ENCODE measurements around the gene TRA2A.
A peak's percentile ranks its signal among the peaks of the same experiment; 100 is the strongest.
"Not testable (repeated sequence)": the region's sequence is repeated elsewhere in the genome, so short reads cannot be mapped to it uniquely, and the experiment has no call there.

Gene TRA2A

GRCh38 chr7:23531794-23532489 is at the start of gene TRA2A:
Gene TRA2A, minus strand, starts transcription at chr7:23531981. Its CDS starts 157 bp downstream, at chr7:23531824.
- DNase-seq: peak; percentile 82

- DNase-seq: peak; percentile 46
Measured at GRCh38 chr7:23570592-23571200, 38.9 kb upstream of the TRA2A start.

DNA sequence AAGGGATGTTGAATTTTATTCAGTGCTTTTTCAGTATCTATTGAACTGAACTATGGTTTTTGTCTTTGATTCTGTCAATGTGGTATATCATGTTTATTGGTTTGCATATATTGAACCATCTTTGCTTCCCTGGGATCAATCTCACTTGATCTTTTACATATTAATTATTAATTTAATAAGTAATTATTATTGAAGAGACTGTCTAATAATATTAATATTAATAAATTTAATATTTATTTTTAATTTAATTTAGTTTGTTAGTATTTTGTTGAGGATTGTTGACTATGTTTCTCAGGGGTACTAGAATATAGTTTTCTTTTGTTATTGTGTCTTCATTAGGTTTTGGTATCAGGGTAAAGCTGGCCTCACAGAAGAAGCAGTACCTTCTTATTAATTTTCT is 26.5 kb upstream of the TRA2A start:
- DNase-seq: no peak

DNA sequence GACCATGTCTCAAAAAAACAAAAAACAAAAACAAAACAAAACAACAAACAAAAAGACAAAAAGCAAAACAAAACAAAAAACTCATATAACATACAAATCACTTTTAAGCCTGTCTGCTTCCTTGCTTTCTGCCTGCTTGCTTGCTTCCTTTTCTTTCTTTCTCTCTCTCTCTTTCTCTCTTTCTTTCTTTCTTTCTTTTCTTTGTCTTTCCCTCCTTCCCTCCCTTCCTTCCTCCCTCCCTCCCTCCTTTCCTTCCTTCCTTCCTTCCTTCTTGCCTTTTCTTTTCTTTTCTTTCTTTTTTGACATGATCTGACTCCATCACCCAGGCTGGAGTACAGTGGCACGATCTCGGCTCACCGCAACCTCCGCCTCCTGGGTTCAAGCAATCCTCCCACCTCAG is 15.9 kb upstream of the TRA2A start:
- no peak for DNase-seq

- peak; percentile 83 for DNase-seq
Measured at GRCh38 chr7:23546897-23547572, 15.3 kb upstream of the TRA2A start.

GRCh38 chr7:23545493-23545892 is 13.7 kb upstream of the TRA2A start:
- no peak for DNase-seq

- peak; percentile 7 for DNase-seq
Measured at GRCh38 chr7:23544913-23545354, 13.2 kb upstream of the TRA2A start.

GRCh38 chr7:23542752-23543151 is 11.0 kb upstream of the TRA2A start:
- DNase-seq: no peak

- DNase-seq: no peak
Measured at GRCh38 chr7:23539494-23539907, 7.7 kb upstream of the TRA2A start.

DNA sequence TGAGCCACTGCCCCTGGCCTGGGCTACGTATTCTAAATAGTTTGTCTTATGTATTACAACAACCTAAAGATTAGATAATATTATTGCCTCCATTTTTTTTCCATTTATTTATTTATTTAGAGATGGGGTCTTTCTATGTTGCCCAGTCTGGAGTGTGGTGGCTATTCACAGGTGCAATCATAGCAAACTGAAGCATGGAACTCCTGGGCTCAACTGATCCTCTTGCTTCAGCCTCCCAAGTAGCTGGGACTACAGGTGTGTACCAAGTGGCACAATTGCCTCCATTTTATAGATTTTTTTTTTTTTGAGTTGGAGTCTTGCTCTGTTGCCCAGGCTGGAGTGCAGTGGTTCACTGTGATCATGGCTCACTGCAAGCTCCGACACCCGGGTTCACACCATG is 6.5 kb upstream of the TRA2A start:
- DNase-seq: no peak

DNA sequence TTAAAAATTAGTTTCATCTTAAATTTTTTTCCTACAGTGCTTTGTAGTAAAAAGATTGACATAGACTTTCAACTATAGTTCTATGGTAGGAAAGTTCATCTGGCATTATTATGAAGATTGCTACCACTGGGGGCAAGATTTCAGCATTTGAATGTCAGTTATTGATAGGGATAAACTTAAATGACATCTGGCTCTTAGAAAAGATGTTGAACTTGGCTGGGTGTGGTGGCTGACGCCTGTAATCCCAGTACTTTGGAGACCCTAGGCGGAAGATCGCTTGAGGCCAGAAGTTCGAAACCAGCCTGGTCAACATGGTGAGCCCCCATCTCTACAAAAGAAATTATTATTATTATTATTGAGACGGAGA is 1.4 kb upstream of the TRA2A start:
- no peak for DNase-seq

- DNase-seq: no peak
Measured at GRCh38 chr7:23532490-23533237, 883 bp upstream of the TRA2A start.

- DNase-seq: peak; percentile 47
Measured at GRCh38 chr7:23531050-23531793, 559 bp downstream of the TRA2A start.

DNA sequence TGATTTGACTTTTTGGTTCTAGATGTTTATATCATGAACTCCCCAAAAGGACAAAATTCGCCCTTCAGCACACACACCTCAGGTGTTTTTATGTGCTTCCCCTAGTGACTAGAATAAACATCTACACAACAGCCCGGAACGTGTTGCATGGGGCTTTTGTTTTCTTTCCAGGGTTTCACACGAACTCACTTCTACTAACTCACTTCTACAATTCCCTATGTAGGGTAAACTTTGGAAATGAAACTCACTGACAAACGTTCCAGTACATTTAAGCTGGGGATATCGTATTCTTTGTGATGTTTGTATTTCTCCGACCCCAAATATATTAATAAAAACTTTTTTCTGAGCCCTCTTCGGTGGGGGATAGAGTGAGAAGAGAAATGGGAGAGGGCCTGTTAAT is 1.4 kb downstream of the TRA2A start:
- DNase-seq: peak; percentile 21

DNA sequence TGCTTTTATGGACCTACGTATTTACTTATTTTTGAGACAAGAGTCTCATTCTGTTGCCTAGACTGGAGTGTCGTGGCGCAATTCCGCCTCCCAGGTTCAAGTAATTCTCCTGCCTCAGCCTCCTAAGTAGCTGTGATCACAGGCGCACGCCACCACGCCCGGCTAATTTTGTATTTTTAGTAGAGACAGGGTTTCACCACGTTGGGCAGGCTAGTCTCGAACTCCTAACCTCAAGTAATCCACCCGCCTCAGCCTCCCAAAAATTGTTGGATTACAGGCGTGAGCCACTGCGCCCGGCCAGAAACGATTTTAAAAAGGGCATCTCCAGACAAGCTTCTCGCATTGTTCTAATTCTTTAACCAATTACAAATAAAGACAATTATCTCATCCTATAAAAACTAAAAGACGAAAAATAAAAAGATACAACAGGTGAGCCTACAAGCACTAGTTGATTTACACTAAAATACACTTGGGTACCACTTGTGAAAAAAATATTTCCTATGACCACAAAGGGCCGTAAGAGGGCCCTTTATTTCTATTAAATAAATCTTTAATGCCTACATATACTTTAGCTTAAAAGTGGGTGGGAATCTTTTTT is 2.4 kb downstream of the TRA2A start:
- DNase-seq: no peak

- not testable (repeated sequence) for DNase-seq
Measured at GRCh38 chr7:23525611-23526010, 6.2 kb downstream of the TRA2A start.

DNA sequence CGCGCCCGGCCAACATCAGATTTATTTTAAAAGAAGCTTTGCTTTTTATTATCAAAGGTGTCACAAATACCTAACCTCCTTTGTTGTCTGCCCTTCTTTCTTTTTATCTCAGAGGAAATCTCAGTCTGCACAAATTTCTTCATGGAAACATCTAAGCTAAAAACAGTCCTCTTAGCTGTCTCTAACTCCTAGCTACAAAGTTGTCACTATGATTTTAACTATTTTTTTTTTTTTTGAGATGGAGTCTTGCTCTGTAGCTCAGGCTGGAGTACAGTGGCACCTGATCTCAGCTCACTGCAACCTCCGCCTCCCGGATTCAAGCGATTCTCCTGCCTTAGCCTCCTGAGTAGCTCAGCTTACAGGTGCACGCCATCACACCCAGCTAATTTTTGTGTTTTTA is 7.3 kb downstream of the TRA2A start:
- no peak for DNase-seq

- DNase-seq: no peak
Measured at GRCh38 chr7:23523486-23524075, 8.2 kb downstream of the TRA2A start.

- no peak for DNase-seq
Measured at GRCh38 chr7:23520582-23520981, 11.2 kb downstream of the TRA2A start.

- DNase-seq: no peak
Measured at GRCh38 chr7:23514755-23515154, 17.0 kb downstream of the TRA2A start.

DNA sequence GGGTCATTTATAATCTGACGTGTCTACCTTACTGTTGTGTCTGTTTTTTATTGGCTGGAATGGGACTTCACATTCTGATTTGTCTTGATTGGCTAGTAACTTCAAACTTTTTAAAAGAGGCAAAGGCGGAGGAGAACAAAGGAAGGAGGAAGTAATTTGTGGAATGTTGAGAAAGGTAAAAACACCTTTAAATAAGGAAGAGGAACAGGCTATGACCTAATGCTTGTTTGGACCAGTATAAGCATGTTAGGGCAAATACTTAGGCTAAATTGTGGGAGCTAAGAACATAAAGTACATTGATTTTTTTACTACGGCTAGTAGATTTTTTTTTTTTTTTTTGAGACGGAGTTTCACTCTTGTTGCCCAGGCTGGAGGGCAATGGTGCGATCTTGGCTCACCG is 18.0 kb downstream of the TRA2A start:
- not testable (repeated sequence) for DNase-seq

GRCh38 chr7:23494009-23494408 is 37.8 kb downstream of the TRA2A start:
- no peak for DNase-seq

Measured in NCI-H526 treated with DMSO at 0.1 percent for 48 hours (cell line).